ENCODE data around the gene IWS1. TPM values are rescaled to one million over a fixed set of nuclear protein-coding genes. Genes with fewer than 3 reads are reported as not detected.

IWS1 gene
- total RNA-seq, 1 experiment from 2014 or later, result 70.5 TPM

DNA sequence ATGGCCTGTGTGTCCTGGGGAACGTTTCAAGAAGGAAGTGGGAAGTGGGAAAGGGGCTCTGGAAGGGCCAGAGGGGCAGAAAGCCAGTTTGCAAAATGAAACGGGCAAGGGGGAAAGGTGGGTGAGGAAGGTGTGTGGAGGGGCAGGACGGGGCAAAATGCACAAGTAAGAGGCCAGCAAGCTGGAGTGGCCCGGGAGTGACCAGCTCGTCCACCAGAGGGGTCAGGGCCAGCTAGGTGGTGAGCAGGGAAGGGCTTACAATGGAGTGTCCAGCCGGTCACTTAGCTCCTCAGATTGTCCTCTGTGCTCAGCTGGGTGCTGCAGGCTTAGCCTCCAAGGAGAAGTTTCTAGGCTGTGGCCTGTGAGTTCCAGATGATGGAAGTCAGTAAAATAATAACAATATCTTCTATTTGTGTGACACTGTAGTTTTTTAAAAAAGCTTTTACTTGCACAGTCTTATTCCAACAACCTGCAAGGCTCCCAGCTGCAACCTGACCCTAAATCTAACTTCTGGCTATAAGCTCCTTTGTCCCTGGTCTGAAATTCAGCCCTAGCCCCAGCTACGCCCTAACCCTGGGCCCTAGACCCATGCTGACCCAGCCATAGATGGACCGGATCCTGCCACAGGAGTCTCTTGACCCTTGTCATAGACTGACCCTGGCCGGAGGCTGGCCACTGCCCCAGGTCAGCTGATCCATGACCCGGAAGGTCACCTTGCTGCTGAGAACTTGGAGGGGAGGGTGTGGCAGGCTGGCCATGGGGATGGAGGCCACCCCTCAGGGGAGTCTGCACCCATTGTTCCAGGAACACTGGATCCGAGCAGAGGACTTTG, 38.4 kb upstream of the IWS1 start:
- Mint-ChIP-seq H3K9me3 (0 out of 2 replicates have a peak, but pooled peaks cover 4% of the 10 kb centered on the region), H3K36me3 (no peaks in the 10 kb centered on the region), H3K4me3 (no peak overlapping the region), H3K27me3 (ENCODE audit: low read depth) (no peaks in the 10 kb centered on the region), H3K27ac (no peak overlapping the region), H3K4me1 (peaks cover 9% of the 10 kb centered on the region)
- POLR2A ChIA-PET, result no interaction called here
- DNase-seq (ENCODE audit: low spot score) (no peak), ATAC-seq (no peak)
- CTCF ChIA-PET, result no interaction called here
- TF ChIP-seq JAZF1 (CRISPR knock-in tag; IDR thresholded peaks at IDR 0.05) (no peak), ZNF423 (CRISPR knock-in tag; IDR thresholded peaks at IDR 0.05) (no peak), GTF2I (CRISPR knock-in tag; conservative IDR thresholded peaks at IDR 0.05) (no peak), HMGA2 (CRISPR knock-in tag; IDR thresholded peaks at IDR 0.05) (no peak), ZNF232 (CRISPR knock-in tag; IDR thresholded peaks at IDR 0.05) (no peak), ZNF425 (CRISPR knock-in tag; conservative IDR thresholded peaks at IDR 0.05) (no peak), ATF1 (CRISPR knock-in tag; IDR thresholded peaks at IDR 0.05) (no peak), PRRX2 (CRISPR knock-in tag; IDR thresholded peaks at IDR 0.05) (no peak), HMGXB4 (CRISPR knock-in tag; IDR thresholded peaks at IDR 0.05) (no peak), ETV6 (CRISPR knock-in tag; IDR thresholded peaks at IDR 0.05) (no peak), NR3C1 (CRISPR knock-in tag; conservative IDR thresholded peaks at IDR 0.05; ENCODE audit: low read depth) (no peak), USF2 (CRISPR knock-in tag; IDR thresholded peaks at IDR 0.05) (no peak), NFYB (CRISPR knock-in tag; conservative IDR thresholded peaks at IDR 0.05; ENCODE audit: low read depth) (no peak)
- TF ChIP-seq, protein P1, sequence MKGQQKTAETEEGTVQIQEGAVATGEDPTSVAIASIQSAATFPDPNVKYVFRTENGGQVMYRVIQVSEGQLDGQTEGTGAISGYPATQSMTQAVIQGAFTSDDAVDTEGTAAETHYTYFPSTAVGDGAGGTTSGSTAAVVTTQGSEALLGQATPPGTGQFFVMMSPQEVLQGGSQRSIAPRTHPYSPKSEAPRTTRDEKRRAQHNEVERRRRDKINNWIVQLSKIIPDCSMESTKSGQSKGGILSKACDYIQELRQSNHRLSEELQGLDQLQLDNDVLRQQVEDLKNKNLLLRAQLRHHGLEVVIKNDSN (CRISPR knock-in tag; IDR thresholded peaks at IDR 0.05), result no peak
- TF ChIP-seq, protein P2, sequence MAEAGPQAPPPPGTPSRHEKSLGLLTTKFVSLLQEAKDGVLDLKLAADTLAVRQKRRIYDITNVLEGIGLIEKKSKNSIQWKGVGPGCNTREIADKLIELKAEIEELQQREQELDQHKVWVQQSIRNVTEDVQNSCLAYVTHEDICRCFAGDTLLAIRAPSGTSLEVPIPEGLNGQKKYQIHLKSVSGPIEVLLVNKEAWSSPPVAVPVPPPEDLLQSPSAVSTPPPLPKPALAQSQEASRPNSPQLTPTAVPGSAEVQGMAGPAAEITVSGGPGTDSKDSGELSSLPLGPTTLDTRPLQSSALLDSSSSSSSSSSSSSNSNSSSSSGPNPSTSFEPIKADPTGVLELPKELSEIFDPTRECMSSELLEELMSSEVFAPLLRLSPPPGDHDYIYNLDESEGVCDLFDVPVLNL (CRISPR knock-in tag; IDR thresholded peaks at IDR 0.05; ENCODE audit: borderline replicate concordance, low read depth), result no peak
- TF ChIP-seq, protein P3, sequence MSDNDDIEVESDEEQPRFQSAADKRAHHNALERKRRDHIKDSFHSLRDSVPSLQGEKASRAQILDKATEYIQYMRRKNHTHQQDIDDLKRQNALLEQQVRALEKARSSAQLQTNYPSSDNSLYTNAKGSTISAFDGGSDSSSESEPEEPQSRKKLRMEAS (CRISPR knock-in tag; IDR thresholded peaks at IDR 0.05), result no peak
- TF ChIP-seq, protein P4, sequence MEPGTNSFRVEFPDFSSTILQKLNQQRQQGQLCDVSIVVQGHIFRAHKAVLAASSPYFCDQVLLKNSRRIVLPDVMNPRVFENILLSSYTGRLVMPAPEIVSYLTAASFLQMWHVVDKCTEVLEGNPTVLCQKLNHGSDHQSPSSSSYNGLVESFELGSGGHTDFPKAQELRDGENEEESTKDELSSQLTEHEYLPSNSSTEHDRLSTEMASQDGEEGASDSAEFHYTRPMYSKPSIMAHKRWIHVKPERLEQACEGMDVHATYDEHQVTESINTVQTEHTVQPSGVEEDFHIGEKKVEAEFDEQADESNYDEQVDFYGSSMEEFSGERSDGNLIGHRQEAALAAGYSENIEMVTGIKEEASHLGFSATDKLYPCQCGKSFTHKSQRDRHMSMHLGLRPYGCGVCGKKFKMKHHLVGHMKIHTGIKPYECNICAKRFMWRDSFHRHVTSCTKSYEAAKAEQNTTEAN (CRISPR knock-in tag; IDR thresholded peaks at IDR 0.05), result no peak
- TF ChIP-seq, protein P5, sequence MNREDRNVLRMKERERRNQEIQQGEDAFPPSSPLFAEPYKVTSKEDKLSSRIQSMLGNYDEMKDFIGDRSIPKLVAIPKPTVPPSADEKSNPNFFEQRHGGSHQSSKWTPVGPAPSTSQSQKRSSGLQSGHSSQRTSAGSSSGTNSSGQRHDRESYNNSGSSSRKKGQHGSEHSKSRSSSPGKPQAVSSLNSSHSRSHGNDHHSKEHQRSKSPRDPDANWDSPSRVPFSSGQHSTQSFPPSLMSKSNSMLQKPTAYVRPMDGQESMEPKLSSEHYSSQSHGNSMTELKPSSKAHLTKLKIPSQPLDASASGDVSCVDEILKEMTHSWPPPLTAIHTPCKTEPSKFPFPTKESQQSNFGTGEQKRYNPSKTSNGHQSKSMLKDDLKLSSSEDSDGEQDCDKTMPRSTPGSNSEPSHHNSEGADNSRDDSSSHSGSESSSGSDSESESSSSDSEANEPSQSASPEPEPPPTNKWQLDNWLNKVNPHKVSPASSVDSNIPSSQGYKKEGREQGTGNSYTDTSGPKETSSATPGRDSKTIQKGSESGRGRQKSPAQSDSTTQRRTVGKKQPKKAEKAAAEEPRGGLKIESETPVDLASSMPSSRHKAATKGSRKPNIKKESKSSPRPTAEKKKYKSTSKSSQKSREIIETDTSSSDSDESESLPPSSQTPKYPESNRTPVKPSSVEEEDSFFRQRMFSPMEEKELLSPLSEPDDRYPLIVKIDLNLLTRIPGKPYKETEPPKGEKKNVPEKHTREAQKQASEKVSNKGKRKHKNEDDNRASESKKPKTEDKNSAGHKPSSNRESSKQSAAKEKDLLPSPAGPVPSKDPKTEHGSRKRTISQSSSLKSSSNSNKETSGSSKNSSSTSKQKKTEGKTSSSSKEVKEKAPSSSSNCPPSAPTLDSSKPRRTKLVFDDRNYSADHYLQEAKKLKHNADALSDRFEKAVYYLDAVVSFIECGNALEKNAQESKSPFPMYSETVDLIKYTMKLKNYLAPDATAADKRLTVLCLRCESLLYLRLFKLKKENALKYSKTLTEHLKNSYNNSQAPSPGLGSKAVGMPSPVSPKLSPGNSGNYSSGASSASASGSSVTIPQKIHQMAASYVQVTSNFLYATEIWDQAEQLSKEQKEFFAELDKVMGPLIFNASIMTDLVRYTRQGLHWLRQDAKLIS (CRISPR knock-in tag; IDR thresholded peaks at IDR 0.05; ENCODE audit: borderline replicate concordance), result no peak
